GM12878 (cell line): ENCODE data around the gene CCDC15. TPM values are rescaled to one million over a fixed set of nuclear protein-coding genes. Genes with fewer than 3 reads are reported as not detected.

Experiments used
- ATAC-seq: fragments of 200-7000 bp; cut with Tn5 transposase; 3 replicates; pipeline ENCODE4 v1.9.1; 2020; ENCODE audit warnings: mild to moderate bottlenecking, moderate library complexity
- BruUV-seq: library from RNA; stranded (reverse); fragments of 400-500 nt; replicated peaks from 2 replicates; lab custom pipeline; 2021; lab: Mats Ljungman, UMichigan
- CTCF ChIA-PET: fragments of 300-600 bp; sonication (Branson Sonifier 250); formaldehyde crosslinking; extraction: SDS; loops from one replicate; lab custom pipeline; 2021; ENCODE audit warnings: inconsistent platforms; lab: Yijun Ruan, JAX
- POLR2A ChIA-PET: fragments of 350-600 bp; formaldehyde crosslinking; extraction: SDS; loops from one replicate; lab custom pipeline; 2021; ENCODE audit warnings: inconsistent platforms; lab: Charles Lee
- RAD21 ChIA-PET: fragments of 300-600 bp; sonication (Branson Sonifier 250); formaldehyde crosslinking; loops from one replicate; lab custom pipeline; 2023; ENCODE audit warnings: antibody characterized with exemption; ENCODE audit not compliant: unreplicated experiment; lab: Charles Lee
- SMC1A ChIA-PET: fragments of 300-600 bp; sonication (Branson Sonifier 250); formaldehyde crosslinking; loops from one replicate; lab custom pipeline; 2023; ENCODE audit not compliant: unreplicated experiment, uncharacterized antibody; lab: Charles Lee
- DNase-seq: peaks from one replicate; pipeline ENCODE4 v3.0.0-alpha.2; 2011; ENCODE audit warnings: low read depth, low spot score
- FAIRE-seq: peaks from 3 replicates; lab custom pipeline; 2011; peaks lifted over from hg19 to GRCh38; lab: Jason Lieb, UNC
- H2AFZ ChIP-seq: 2 replicates; pipeline ENCODE4 v1.6.0; 2011; ENCODE audit warnings: low read depth, low read length, control low read depth; ENCODE audit not compliant: control insufficient read depth
- H3K27ac ChIP-seq: 2 replicates; pipeline ENCODE4 v1.5.1; 2011; ENCODE audit warnings: control low read depth; ENCODE audit not compliant: control insufficient read depth, insufficient read depth
- H3K27me3 ChIP-seq, 2 experiments: replicated peaks in 1 of 2; 2 replicates each; pipeline versions ENCODE4 v1.6.0 to v1.6.1; 2011; ENCODE audit warnings: low read length in 1 of 2; ENCODE audit not compliant: control insufficient read depth in 2 of 2, insufficient read depth in 2 of 2
- H3K36me3 ChIP-seq, 2 experiments: 2 replicates each; pipeline ENCODE4 v1.5.1; 2011; ENCODE audit warnings: low read length in 1 of 2; ENCODE audit not compliant: control insufficient read depth in 2 of 2, insufficient read depth in 2 of 2
- H3K4me1 ChIP-seq: 2 replicates; pipeline ENCODE4 v1.6.1; 2011; ENCODE audit warnings: mild to moderate bottlenecking, low read length, moderate library complexity, mixed read lengths; ENCODE audit not compliant: control insufficient read depth, insufficient read depth
- H3K4me2 ChIP-seq: 2 replicates; pipeline ENCODE4 v1.6.0; 2011; ENCODE audit warnings: control low read depth; ENCODE audit not compliant: control insufficient read depth, insufficient read depth
- H3K4me3 ChIP-seq: fragments of 200-600 bp; sonication (generic); 2 replicates; pipeline ENCODE4 v1.5.1; 2016
- H3K79me2 ChIP-seq: 2 replicates; pipeline ENCODE4 v1.6.0; 2011; ENCODE audit warnings: low read length; ENCODE audit not compliant: control insufficient read depth, insufficient read depth
- H3K9ac ChIP-seq: 2 replicates; pipeline ENCODE4 v1.8.0; 2011; ENCODE audit warnings: low read length, control low read depth, mixed read lengths; ENCODE audit not compliant: control insufficient read depth, insufficient read depth
- H3K9me3 ChIP-seq: replicated peaks from 3 replicates; pipeline ENCODE4 v1.5.1; 2011; ENCODE audit warnings: mild to moderate bottlenecking, low read length; ENCODE audit not compliant: control insufficient read depth, insufficient read depth
- H4K20me1 ChIP-seq: 2 replicates; pipeline ENCODE4 v1.6.0; 2011; ENCODE audit not compliant: control insufficient read depth, insufficient read depth
- BCLAF1 ChIP-seq: fragments of 450-650 bp; IDR thresholded peaks from 2 replicates; pipeline ENCODE4 v1.6.1; 2017; ENCODE audit warnings: antibody characterized with exemption, mild to moderate bottlenecking, moderate library complexity
- BHLHE40 ChIP-seq, 2 experiments: fragments of 450-650 bp in 1 of 2; IDR thresholded peaks; 2 replicates each; pipeline ENCODE4 v1.6.1; 2011 to 2017; ENCODE audit warnings: low read depth in 2 of 2, borderline replicate concordance in 1 of 2, improper control_type of control experiment in 1 of 2, low read length in 1 of 2, mild to moderate bottlenecking in 1 of 2
- CEBPB ChIP-seq, 2 experiments: fragments of 150-350 bp in 1 of 2; IDR thresholded peaks; 2 replicates each; pipeline ENCODE4 v1.6.1; 2012 to 2014; ENCODE audit warnings: low read depth in 2 of 2, low read length in 2 of 2, borderline replicate concordance in 1 of 2, inconsistent platforms in 1 of 2
- CEBPZ ChIP-seq: fragments of 150-350 bp; IDR thresholded peaks from 2 replicates; pipeline ENCODE4 v1.6.1; 2016; ENCODE audit warnings: low read depth, low read length
- ESRRA ChIP-seq: IDR thresholded peaks from 2 replicates; pipeline ENCODE4 v1.6.1; 2012; ENCODE audit warnings: mild to moderate bottlenecking, low read length, improper control_type of control experiment
- FOS ChIP-seq: IDR thresholded peaks from 3 replicates; pipeline ENCODE4 v1.6.1; 2011; ENCODE audit warnings: borderline replicate concordance; ENCODE audit not compliant: insufficient read length; ENCODE audit errors: extremely low read depth
- FOXK2 ChIP-seq: fragments of 450-650 bp; IDR thresholded peaks from 2 replicates; pipeline ENCODE4 v1.6.1; 2017; ENCODE audit warnings: mild to moderate bottlenecking, moderate library complexity
- HDGF ChIP-seq: fragments of 450-650 bp; IDR thresholded peaks from 2 replicates; pipeline ENCODE4 v1.6.1; 2016; ENCODE audit warnings: antibody characterized with exemption
- KDM1A ChIP-seq: fragments of 200-600 bp; sonication (generic); IDR thresholded peaks from 2 replicates; pipeline ENCODE4 v1.6.1; 2016; ENCODE audit warnings: borderline replicate concordance
- NRF1 ChIP-seq: conservative IDR thresholded peaks from 2 replicates; pipeline ENCODE4 v1.6.1; 2011; ENCODE audit warnings: mild to moderate bottlenecking, low read depth, low read length, improper control_type of control experiment
- RCOR1 ChIP-seq: conservative IDR thresholded peaks from 2 replicates; pipeline ENCODE4 v1.6.1; 2012; ENCODE audit warnings: low read depth, low read length, improper control_type of control experiment
- SIX5 ChIP-seq: IDR thresholded peaks from 2 replicates; pipeline ENCODE4 v1.6.1; 2011; ENCODE audit warnings: mild to moderate bottlenecking, low read depth, low read length, moderate library complexity; ENCODE audit not compliant: severe bottlenecking
- TAF1 ChIP-seq: IDR thresholded peaks from 2 replicates; pipeline ENCODE4 v1.6.1; 2011; ENCODE audit warnings: mild to moderate bottlenecking, low read depth, low read length, borderline replicate concordance
- ZBTB4 ChIP-seq: fragments of 450-650 bp; formaldehyde crosslinking; IDR thresholded peaks from 2 replicates; pipeline ENCODE4 v1.4.0; 2022; ENCODE audit warnings: mild to moderate bottlenecking, moderate library complexity
- whole genome bisulfite sequencing: methylation state at CpG from one replicate; pipeline ENCODE4 v1.1.6; 2016; ENCODE audit warnings: low lambda C conversion rate; ENCODE audit not compliant: insufficient replicate concordance, insufficient coverage; ENCODE audit errors: missing lambda C conversion rate; 5-methylcytosine and 5-hydroxymethylcytosine counted together
- in situ Hi-C: fragments of 300-500 bp; cut with MboI; formaldehyde crosslinking; loops from 9 replicates; pipeline ENCODE4 v1.14.3; 2018; ENCODE audit warnings: mixed read lengths
- intact Hi-C: fragments of 100-400 bp; cut with micrococcal nuclease; formaldehyde crosslinking; loops from one replicate; pipeline ENCODE4 v1.14.2; 2022; ENCODE audit not compliant: unreplicated experiment
- polyA plus RNA-seq, 11 experiments: library from polyadenylated mRNA; depleted of rRNA in 4 of 11; unstranded in 6 of 11; stranded (reverse) in 5 of 11; fragments of >200 nt; fragmentation: Nextera tagmentation in 4 of 11; fragmentation: Illumina TruSeq in 1 of 11; extraction: Ambion mirVana in 4 of 11; extraction: Trizol in 1 of 11; gene quantifications; 1 replicate in 1 of 11; 2 replicates in 10 of 11; pipeline versions ENCODE4 v1.2.1 to v1.2.3, GENCODE V29; 2011 to 2016; ENCODE audit warnings: inconsistent platforms in 2 of 11, missing spikeins in 2 of 11, low read depth in 1 of 11
- total RNA-seq, 4 experiments: library from RNA; depleted of rRNA in 3 of 4; stranded (reverse); fragments of >200 nt in 3 of 4; fragmentation: Illumina TruSeq in 1 of 4; extraction: Trizol in 1 of 4; gene quantifications; 2 replicates each; pipeline versions ENCODE4 v1.2.1 to v1.2.3, GENCODE V29; 2013 to 2021

CCDC15 gene
- total and polyA plus RNA-seq, 10 of the 15 experiments (the other 5 are each of a cell fraction or from before 2014, with no cell fraction given) = 2.0 to 5.3 (median 3.3) TPM

- 68% methylated on average over 12 of the region's 12 CpGs for WGBS
- H2AFZ ChIP-seq = no peak overlapping the region
- FAIRE-seq = no peak
- intact Hi-C loops = no loop called here
- no peak overlapping the region for H3K4me3 ChIP-seq
- ChIA-PET CTCF (no interaction called here), SMC1A (interaction anchor here (3.1 kb wide), 1 partner anchor 12 kb away, joined by 12 read pairs; no protein-coding TSS in a partner anchor), POLR2A (no interaction called here), RAD21 (no interaction called here)
- no peaks in the 10 kb centered on the region for H3K79me2 ChIP-seq
- H3K4me1 ChIP-seq = no peaks in the 10 kb centered on the region
- no peak overlapping the region for H3K4me2 ChIP-seq
- in situ Hi-C loops = no loop called here
- DNase-seq = no peak
- no peak for ATAC-seq
- no TSS peak for BruUV-seq
- no peaks in the 10 kb centered on the region for H3K9me3 ChIP-seq
- H3K27ac ChIP-seq = no peak overlapping the region
- no peaks in the 10 kb centered on the region for H4K20me1 ChIP-seq
- no peaks in the 10 kb centered on the region for H3K27me3 ChIP-seq
- no peaks in the 10 kb centered on the region; a peak in 1 of 4 replicates for H3K36me3 ChIP-seq
- H3K9ac ChIP-seq = no peak overlapping the region
- TF ChIP-seq FOXK2 (no peak), CEBPZ (no peak), HDGF (no peak), FOS (no peak), TAF1 (no peak), ZBTB4 (CRISPR knock-in tag) (no peak), NRF1 (no peak), SIX5 (no peak), RCOR1 (no peak), BHLHE40 (IDR thresholded peaks at IDR 0.05; ENCODE audit: borderline replicate concordance in 1 of 2, low read depth in 2 of 2, low read length in 1 of 2) (no peak), CEBPB (IDR thresholded peaks at IDR 0.05; ENCODE audit: borderline replicate concordance in 1 of 2, low read depth in 2 of 2, low read length in 2 of 2) (no peak), KDM1A (no peak), BCLAF1 (no peak), ESRRA (no peak)
These were observed 126.0 kb downstream of the CCDC15 start for GRCh38 chr11:125079878-125080530.
